GM21529 (cell line): ENCODE measurements around the gene SALL1.

ENCODE experiments used
- ATAC-seq: cut with Tn5 transposase; IDR thresholded peaks from one replicate; pipeline ENCODE4 v1.9.1; 2021; ENCODE audit not compliant: unreplicated experiment

The SALL1 gene

DNA sequence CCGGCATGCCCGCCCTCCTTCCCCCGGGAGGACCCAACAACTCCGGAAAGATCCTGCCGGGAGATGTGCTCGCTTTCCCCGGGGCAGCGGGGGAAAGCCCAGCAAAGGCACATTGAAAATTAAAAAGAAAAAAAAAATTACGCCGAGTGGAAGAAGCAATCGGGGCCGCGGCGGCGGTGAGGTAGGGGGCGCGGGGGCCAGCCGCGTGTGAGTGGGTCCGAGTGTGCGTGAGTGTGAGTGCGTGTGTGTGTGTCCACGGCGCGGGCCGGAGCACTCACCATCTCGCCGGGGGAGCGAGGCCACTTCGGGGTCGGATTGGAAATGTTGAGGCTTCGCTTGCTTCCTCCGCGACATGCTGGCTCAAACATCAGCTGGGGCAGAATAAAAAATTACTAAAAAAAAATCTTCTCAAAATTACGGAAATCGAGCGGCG, at the start of gene SALL1:
Gene SALL1 (minus strand): TSS at position 383 of the 433 bp plus-strand sequence. CDS start 29 bp downstream, at position 354.
- no peak for ATAC-seq

DNA sequence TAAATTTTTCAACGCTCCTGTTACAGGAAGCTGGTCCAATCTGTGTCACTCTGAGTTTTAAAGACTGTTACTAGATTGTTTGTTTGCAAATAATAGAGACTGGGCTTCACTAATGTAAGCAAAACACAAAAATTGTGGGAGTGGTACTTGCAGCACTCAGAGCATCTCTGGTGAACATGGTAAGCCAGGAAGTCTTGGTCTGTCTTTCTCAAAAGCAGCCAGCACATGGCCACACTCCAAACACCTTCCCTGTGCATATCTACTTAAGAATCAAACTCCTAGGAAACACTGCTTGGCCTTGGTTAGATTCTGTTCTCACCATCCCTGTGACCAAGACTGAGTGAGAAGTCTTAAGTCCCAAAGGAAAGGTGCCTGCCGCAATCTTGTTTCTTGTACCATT, 49.7 kb upstream of the SALL1 start:
- no peak for ATAC-seq

DNA sequence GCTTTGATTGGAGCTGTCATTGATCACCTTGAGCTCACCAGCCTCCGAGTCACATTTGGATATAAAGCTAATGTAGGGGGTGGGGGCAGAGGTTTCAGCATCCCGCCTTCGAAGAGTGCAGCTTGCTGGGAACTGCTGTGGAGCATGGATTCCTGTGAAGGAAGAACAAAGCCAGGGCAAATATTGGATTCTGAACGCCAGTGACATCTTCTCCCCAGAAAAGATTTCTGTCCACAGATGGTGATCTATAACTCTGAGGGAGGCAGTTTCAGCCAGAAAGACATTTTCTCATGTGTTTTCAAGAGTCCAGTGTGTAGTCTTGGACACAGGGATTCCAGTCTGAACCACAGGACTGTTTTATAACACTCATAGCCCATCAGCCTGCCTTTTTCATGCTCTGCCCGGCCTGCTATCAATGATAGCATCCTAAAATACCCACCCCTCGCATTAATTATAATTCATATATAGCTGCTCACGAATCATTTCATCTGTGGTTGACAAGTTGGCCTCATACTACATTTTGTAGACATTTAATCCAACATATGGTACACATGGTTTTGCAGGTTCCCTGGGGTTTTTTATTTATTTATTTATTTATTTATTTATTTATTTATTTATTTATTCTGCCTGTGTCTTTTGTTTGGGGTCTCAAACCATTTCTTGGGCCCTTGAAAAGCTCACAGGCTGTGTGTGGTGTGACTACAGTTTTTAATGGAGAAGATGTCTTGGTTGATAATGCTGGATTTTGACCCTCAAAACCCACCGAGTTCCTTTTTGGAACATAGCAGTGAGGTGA, 47.1 kb upstream of the SALL1 start:
- no peak for ATAC-seq

DNA sequence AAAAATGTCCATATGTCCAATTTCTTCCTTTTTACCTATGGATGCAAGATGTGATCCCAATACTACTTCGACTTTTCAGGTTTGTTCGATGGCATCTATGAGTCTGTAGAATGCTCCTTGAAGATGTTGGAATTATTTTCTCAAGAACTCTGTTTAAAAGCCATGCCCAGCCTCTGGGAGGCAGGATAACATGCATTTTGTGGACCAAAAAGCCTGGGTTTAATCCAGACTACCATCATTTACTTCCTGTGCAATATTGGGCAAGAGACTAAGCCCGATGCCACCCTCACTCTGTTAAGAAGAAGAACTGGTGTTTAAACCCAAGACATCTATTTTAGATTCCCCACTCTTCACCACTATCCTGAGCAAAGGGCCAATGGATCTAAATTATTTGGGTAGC, 42.8 kb upstream of the SALL1 start:
- ATAC-seq = no peak

DNA sequence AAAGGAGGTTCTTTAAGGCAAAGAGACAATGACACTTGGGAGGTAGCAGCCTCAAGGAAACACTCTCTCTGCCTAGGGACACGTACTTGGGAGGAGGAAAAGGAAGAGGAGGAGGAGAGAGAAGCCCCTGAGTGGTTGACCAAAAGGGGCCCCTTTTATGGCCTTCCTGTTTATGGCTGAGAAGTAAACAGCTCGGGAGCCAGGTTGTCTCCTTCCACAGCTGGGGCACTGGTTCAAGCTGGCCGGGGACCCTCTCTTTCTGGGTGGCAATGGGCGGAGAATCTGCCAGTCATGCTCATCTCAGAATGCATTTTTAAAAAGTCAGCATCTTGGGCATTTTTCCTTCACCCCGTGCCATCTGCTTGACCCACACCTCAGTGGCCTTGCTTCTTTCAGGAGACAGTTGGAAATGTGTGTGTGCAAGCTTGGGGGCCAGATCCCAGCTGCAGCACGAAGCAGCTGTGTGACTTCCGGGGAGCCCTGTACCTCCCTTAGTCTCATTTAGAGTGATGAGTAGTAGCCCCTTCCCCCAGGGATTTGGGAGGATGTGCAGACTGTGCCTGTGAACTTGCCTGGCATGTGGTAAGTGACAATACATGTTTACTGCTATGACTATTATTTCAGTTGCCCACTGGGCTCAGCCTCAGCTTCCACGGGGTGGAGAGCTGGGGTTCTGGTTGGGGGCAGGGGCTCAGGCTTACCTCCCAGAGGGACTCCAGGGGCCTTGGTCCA, 33.8 kb upstream of the SALL1 start:
- ATAC-seq = peak; percentile 70

DNA sequence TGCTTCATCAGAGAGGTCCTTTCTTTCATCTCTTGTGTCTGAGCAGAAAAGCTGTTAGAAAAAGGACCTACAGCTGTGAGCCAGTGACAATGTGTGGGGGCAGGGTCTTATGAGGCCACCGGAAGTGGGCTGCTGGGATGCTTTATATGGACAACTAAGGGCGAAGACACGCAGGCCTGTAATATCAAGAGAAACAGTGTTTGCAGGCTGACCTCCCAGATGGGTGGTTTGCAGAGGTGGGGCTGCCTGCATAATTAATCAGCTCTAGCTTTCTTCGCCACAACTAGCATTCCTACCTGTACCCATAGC, 30.4 kb upstream of the SALL1 start:
- ATAC-seq = no peak

DNA sequence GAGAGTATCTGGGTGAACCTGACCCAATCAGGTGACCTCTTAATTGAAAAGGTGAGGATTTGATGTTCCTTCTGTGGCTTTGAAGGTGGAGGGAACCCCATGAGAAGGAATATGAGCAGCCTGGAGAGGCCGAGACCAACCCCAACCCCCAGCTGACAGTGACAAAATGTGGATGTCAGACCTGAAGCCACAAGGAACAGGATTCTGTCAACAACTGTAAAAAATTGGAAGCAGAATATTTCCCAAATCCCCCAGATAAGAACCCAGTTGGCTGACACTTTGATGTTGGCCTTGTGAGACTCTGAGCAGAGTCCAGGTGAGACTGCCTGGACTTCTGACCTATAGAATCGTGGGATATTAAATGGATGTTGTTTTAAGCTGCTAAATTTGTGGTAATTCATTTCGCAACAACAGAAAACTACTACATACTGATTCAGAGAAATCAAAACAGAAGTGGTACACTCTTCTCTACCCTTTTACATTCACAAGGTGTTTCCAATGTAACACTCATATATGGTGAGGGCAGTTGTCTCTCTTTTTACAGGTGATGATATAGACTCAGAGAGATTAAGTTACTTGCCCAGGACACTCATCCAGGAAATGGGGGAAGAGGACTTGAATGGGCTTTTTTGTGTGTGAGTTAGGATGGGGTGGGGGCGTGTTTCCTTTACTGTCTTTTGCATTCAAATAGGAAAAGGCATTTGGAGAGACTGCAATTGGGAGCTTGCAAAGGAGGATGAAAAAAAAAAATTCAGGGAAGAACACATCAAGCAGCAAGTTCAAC, 29.8 kb upstream of the SALL1 start:
- ATAC-seq = no peak

DNA sequence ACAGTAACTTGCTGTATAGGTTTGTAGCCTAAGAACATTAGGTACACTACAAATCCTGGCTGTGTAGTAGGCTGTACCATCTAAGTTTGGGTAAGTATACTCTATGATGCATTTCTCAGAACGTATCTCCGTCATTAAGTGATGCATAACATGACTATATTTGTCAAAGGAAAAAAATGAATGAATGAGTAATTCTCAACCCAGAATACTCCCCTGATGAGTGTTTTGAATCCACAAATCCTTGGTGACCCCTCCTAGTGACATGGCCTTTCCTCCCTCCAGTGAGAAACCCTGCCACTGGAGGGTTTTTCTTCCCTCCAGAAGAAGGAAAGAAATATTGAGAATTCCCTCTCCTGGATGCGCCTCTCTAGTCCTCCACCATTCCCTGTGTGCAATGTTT, 24.0 kb upstream of the SALL1 start:
- no peak for ATAC-seq

DNA sequence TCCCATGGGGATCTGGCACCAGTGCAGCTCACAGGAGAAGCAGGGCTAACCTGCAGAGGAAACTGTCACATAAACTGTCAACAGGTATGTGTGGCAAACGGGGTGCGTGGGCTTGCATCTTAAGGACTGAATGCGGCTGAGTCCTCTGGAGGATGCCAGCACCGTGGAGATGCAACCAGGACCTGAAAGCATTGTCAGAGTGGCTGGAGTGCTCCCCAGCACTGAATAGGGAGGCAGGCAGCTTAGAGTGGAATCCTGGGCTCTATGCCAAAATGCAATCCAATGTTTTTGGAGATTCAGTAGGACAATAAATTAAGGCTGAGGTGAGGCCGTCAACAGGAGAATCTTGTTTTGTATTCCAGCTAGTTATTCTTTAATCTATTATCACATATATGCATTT, 21.3 kb upstream of the SALL1 start:
- ATAC-seq = no peak

DNA sequence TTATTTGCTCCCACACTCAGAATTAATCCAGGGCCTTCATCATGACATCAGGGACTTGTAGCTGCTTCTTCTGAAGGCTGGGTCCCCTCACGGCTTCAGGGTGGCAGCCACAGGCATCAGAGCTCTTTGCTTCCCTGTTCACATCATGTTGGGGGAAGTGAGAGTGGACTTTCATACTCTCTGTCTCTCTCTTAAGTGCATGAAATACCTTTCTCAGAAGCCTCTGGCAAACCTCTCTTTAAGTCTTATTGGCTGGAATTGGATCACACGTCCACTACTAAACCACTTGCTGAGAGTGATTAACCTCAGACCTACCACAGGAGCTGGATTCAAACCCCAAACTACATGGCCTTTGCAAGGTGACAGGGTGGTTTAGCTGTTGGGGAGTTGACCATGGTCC, 17.7 kb upstream of the SALL1 start:
- ATAC-seq = no peak

DNA sequence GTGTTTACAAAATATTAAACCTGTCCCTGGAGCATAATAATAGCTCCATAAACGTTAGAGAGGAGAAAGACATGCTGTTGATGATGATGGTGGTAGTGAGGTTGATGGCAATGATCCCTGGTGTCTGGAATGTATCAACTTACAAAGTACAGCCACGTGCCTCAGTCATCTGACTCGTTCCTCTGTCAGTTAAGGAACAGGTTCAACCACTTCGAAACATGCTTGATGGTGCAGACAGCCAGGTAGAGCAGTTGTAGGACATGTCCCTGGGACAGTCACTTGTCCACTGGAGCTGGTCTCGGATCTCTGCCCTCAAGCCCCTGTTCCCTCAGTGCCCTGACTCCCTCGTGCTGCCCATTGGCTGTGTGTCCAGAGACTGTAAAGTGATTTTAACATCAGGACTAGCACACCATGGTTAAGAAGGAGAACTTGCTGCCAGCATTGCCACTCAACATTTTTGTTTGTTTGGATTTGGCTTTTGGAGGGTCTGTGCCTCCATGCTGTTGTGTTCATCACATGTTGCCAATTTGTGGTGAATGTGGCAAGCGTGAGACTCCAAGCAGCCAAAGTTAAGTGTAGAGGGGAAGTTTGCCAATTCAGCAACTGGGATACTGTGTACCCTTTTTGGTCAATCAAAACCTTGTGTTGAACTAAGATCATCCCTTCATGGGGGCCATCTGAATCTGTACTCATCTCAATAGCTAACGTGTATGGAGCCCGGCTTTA, 16.3 kb upstream of the SALL1 start:
- no peak for ATAC-seq

DNA sequence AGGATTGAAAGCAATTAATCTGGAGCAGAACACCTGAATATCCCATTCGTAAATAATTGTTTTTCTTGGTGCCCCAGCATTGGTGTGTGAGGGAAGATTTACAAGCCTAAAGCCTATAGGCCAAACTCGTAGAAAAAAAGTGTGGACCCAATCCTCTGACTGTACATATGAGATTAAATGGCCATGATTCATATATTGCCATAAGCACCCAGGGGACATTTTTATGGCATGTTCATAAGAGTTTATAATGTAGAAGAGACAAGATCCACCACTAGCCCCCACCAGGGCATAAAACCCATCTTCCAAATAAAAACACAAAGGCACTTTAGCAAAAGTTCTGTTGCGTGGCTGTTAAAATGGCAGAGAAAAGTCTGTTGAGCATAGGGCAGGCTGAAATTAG, 15.5 kb upstream of the SALL1 start:
- no peak for ATAC-seq

DNA sequence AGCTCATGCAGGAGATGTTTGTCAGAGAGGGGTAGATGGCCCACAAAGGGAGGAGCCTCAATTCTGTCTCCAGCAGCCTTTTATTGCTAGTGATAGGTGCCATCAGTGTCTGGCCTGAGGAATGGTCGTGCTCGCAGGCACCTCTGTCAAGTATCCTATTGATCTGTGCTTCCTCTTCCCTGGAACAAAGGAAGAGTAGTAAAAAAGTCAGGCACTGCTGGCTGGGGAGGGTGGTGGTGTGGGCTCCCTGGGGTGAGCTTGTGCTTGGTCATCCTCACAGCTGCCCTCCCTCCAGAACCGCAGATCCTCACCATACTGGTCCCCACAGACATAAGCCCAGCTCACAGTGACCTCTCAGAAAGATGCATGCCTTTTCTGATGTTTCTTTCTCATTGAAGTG, 15.0 kb upstream of the SALL1 start:
- ATAC-seq = no peak

DNA sequence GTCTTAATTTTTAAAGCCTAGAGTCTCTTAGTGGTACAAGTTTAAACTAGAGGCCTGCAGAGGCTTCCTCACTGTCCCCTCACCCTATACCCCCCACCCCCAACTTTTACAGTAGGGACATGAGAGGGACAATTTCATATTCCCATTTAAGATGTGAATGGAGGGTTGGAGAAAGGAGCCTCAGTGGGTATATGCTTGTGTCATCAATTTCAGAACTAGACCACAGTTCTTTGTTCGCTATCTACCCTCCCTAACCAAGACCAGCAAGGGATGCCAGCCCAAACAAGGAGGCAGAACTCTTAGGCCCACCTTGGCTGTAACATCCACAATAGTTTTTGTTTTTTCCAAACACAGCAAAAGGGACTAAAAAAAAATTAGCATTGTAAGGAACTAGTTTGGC, 14.0 kb upstream of the SALL1 start:
- no peak for ATAC-seq

DNA sequence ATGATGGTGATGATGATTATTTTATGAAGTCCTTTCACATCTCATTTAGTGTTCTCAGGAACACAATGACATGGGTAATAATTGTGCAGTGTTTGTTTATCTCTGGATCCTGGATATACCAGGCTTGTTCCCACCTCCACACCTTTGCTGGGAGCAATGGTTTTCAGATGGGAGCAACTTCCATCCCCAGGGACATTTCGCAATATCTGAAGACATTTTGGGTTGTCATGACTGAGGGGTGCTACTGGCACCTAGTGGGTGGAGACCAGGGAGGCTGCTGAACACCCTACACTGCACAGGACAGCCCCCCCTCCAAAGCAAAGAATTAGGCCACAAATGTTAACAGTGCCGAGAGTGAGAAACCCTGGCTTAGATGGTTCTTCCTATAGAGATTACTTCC, 13.5 kb upstream of the SALL1 start:
- ATAC-seq = no peak

DNA sequence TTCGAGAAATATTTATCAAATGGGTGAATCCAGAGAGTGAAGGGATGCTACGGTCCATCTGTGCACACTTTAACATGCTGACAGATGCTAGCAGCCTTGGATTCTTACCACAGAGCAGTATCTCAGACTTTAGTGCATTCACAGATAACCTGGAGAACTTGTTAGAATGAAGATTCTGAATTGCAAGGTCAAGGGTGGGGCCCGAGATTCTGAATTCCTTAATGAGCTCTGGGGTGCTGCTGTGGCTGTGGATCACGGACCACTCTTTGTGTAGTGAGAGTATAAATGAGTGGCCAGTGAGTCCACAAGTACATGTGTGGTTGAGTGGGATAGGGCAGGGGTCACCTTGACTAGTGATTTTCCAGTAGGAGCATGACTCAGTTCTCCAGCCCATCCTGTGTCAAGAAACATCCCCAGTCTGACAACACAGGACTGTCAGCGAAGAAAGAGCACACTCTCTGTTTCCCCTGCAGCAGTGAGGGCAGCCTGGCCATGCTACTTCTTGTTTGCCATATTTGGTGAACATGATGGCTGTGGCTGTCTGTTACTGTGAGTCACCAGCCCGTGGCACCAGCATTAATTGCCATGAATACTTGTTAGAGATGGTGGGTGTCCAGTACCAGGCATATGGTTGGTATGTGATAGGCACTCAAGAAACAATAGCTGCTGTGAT, 13.0 kb upstream of the SALL1 start:
- no peak for ATAC-seq

DNA sequence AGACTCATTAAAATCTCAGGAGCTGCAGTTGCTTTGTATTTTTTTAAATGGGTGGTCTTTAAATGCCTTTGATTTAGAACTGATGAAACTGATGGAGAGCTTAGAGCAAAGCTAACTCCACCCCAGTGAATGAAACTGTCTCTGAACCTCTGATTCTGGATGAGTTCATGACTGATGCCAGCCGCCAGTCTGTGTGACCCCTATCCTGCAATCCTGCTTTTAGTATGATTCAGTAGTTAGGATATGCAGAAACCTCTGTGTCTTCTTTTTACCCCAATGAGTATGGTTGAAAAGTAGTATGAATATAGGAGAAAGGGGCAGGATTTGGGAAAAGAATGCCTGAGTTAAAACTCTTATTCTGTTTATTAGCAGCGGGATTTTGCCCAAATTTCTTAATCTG, 12.3 kb upstream of the SALL1 start:
- ATAC-seq = no peak

DNA sequence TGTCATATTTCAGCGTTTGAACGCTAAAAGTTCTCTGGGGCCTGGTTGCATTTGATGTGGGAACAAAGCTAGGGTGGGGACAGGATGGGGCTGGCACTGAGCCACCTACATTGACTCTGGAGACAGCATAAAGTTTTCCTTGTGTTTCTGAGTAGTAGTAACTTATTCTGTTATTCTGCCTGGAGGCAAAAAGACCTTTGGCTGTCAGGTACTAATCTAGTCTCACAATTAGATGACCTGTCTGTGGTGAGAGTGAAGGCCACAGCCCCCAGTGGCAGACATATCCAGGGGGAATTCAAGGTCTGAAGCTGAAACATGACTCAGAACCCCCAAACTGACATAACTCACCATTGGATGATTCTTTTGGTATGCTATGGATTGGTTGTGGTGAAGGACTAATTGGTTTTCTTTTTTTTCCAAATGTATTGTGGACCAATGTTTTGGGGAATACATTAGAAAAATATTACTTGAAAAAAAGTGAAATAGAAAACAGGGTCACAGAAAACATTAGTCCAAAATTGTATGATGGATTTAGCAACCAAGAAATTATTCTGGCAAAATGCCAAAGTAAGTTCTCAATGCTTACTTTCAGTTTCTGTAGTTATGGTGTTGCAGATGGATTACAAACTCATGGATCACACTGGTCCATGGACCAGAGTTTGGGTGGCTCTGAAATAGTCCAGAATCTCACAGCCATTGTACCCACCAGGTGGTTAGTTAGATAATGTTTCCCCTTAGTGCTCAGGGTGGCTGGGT, 10.5 kb upstream of the SALL1 start:
- no peak for ATAC-seq

DNA sequence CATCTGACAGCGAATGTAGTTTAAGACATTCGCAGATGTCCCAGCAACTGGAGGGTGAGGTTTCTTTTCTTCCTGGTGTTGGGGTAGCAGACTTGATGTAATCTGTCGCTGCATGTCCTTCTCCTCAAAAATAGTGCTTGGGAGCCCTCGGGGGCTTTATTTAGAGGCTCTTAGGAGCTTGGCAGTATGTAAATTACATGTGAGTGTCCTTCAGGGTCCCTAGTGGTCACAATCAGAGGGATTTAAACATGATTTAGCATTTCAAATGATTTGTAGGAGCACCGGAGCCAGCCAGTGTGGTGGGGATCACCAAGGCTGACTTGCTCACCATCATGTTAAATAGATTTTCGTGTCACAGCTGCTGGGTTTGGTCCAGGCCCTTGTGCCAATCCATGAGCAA, 8.8 kb upstream of the SALL1 start:
- no peak for ATAC-seq

DNA sequence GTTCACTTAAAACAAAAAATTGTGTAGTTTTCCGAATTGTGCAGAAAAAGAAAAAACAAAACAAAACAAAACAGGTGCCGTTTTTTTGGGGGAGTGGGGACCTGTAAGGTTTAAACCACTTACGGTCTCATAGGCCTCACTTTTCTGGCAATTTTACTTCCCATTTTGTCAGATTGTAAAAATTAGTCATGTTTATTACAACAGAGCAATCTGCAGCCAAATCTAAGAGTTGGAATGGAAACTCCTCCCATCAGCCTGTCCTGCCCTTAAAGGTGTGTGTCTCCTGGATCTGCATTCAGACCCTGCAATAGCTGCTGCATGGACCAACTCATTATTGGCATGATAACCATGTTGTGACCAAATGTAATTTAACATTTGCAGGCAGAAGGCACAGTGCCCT, 8.2 kb upstream of the SALL1 start:
- no peak for ATAC-seq
